Measurements from ENCODE around the gene RLN3. TPM values are rescaled to one million over a fixed set of nuclear protein-coding genes. Genes with fewer than 3 reads are reported as not detected.

The RLN3 gene
- total RNA-seq, 4 donors from 2014 or later, result not detected

- no peak overlapping the region for H3K27ac ChIP-seq
- intact Hi-C loops (cut with DNase I), result no loop called here
- 78 to 100% methylated on average over 3 of the region's 5 CpGs for WGBS, 2 donors
- DNase-seq, result no peak
- no peak overlapping the region for H3K4me3 ChIP-seq (replicated peaks in 1 of 3)
- peaks cover 4 to 8% of the 10 kb centered on the region in 2 donors for H3K36me3 ChIP-seq
- TF ChIP-seq CTCF (IDR thresholded peaks at IDR 0.05), result no peak
- H3K9me3 ChIP-seq, result no peaks in the 10 kb centered on the region
- no peaks in the 10 kb centered on the region for H3K27me3 ChIP-seq
- peaks cover 10 to 23% of the 10 kb centered on the region in 2 donors for H3K4me1 ChIP-seq
These were observed 46.9 kb upstream of the RLN3 start for GRCh38 chr19:13981021-13981420.

GRCh38 chr19:13981467-13981866 is 46.5 kb upstream of the RLN3 start:
- TF ChIP-seq POLR2A (IDR thresholded peaks at IDR 0.05) (no peak), CTCF (IDR thresholded peaks at IDR 0.05) (no peak)
- WGBS, 2 donors, result 86 to 93% methylated on average over 8 to 9 of the region's 9 CpGs
- Histone ChIP-seq H3K36me3 (peaks cover 4 to 8% of the 10 kb centered on the region in 2 donors), H3K27me3 (no peaks in the 10 kb centered on the region), H3K9me3 (no peaks in the 10 kb centered on the region), H3K27ac (no peak overlapping the region), H3K4me1 (peaks cover 14 to 28% of the 10 kb centered on the region in 2 donors), H3K4me3 (replicated peaks in 1 of 3) (no peak overlapping the region)
- no peak for DNase-seq
- intact Hi-C loops (cut with DNase I), result no loop called here

GRCh38 chr19:13981988-13982501 is 45.9 kb upstream of the RLN3 start:
- peaks cover 4 to 8% of the 10 kb centered on the region in 2 donors for H3K36me3 ChIP-seq
- TF ChIP-seq POLR2A (IDR thresholded peaks at IDR 0.05), result no peak
- no peak for TF ChIP-seq CTCF (IDR thresholded peaks at IDR 0.05)
- WGBS, 2 donors, result 95 to 96% methylated on average over 16 to 17 of the region's 17 CpGs
- no peaks in the 10 kb centered on the region for H3K27me3 ChIP-seq
- no peak overlapping the region for H3K27ac ChIP-seq
- intact Hi-C loops (cut with DNase I), result no loop called here
- H3K4me3 ChIP-seq (replicated peaks in 1 of 3), result no peak overlapping the region
- peaks cover 20 to 34% of the 10 kb centered on the region in 2 donors for H3K4me1 ChIP-seq
- no peak for DNase-seq
- no peaks in the 10 kb centered on the region for H3K9me3 ChIP-seq

GRCh38 chr19:13982773-13983172 is 45.2 kb upstream of the RLN3 start:
- intact Hi-C loops (cut with DNase I), result no loop called here
- no peak for TF ChIP-seq POLR2A (IDR thresholded peaks at IDR 0.05)
- TF ChIP-seq CTCF (IDR thresholded peaks at IDR 0.05), result no peak
- Histone ChIP-seq H3K27me3 (no peaks in the 10 kb centered on the region), H3K27ac (no peak overlapping the region), H3K4me1 (peaks cover 28 to 41% of the 10 kb centered on the region in 2 donors), H3K36me3 (peaks cover 4 to 8% of the 10 kb centered on the region in 2 donors), H3K4me3 (replicated peaks in 1 of 3) (no peak overlapping the region), H3K9me3 (no peaks in the 10 kb centered on the region)
- no peak for DNase-seq
- 97% methylated on average over 8 of the region's 9 CpGs for WGBS, 2 donors

GRCh38 chr19:13983213-13983889 is 44.6 kb upstream of the RLN3 start:
- no peak overlapping the region for H3K4me3 ChIP-seq (replicated peaks in 1 of 3)
- intact Hi-C loops (cut with DNase I), result no loop called here
- peaks cover 29 to 45% of the 10 kb centered on the region in 2 donors for H3K4me1 ChIP-seq
- WGBS, 2 donors, result 90 to 96% methylated on average over 13 to 18 of the region's 21 CpGs
- no peak overlapping the region for H3K27ac ChIP-seq
- no peak for DNase-seq
- H3K9me3 ChIP-seq, result no peaks in the 10 kb centered on the region
- peaks cover 4 to 8% of the 10 kb centered on the region in 2 donors for H3K36me3 ChIP-seq
- TF ChIP-seq CTCF (IDR thresholded peaks at IDR 0.05), result no peak
- no peak for TF ChIP-seq POLR2A (IDR thresholded peaks at IDR 0.05)
- H3K27me3 ChIP-seq, result no peaks in the 10 kb centered on the region
